ENCODE measurements around the gene SGSM1. TPM values are rescaled to one million over a fixed set of nuclear protein-coding genes. Genes with fewer than 3 reads are reported as not detected.

Gene SGSM1
- total RNA-seq, 1 experiment from 2014 or later, result 4.3 TPM

- peak; percentile 44 for DNase-seq
- H4K20me1 ChIP-seq (ENCODE audit: control insufficient read depth, insufficient read depth, insufficient read length), result no peaks in the 10 kb centered on the region
Measured at GRCh38 chr22:24937114-24937513, 131.1 kb downstream of the SGSM1 start.

More at GRCh38 chr22:24937114-24937513, 131.1 kb downstream of the SGSM1 start:
- Histone ChIP-seq H3K79me1 (ENCODE audit: insufficient read depth, low read depth, low read length, poor library complexity, severe bottlenecking) (no peaks in the 10 kb centered on the region), H2BK12ac (ENCODE audit: insufficient read length, low read depth, low read length) (no peak overlapping the region), H3K56ac (ENCODE audit: insufficient read length, low read depth, low read length) (no peak overlapping the region), H2BK20ac (ENCODE audit: low read depth, low read length, poor library complexity, severe bottlenecking) (no peak overlapping the region), H2AK5ac (ENCODE audit: insufficient read length, low read length) (no peak overlapping the region), H3K14ac (ENCODE audit: insufficient read depth, low read length) (no peak overlapping the region), H4K91ac (ENCODE audit: insufficient read length, low read depth, low read length) (no peak overlapping the region), H3K9ac (ENCODE audit: extremely low read depth, insufficient read length, low read length) (no peak overlapping the region), H3K4me2 (ENCODE audit: insufficient read depth, insufficient read length, low read length) (no peak overlapping the region), H3K9me3 (ENCODE audit: control insufficient read depth, low read depth, low read length) (no peaks in the 10 kb centered on the region), H3K4ac (ENCODE audit: low read depth, low read length) (no peak overlapping the region), H2BK15ac (ENCODE audit: low read depth, low read length) (no peak overlapping the region), H4K5ac (ENCODE audit: insufficient read length, low read depth, low read length) (no peak overlapping the region), H2BK5ac (ENCODE audit: insufficient read length, low read length) (no peak overlapping the region), H3K27me3 (ENCODE audit: insufficient read depth, low read length) (no peaks in the 10 kb centered on the region), H4K8ac (replicated peaks; ENCODE audit: insufficient read length, low read depth, low read length) (no peak overlapping the region), H2BK120ac (ENCODE audit: low read depth, low read length, poor library complexity, severe bottlenecking) (no peak overlapping the region), H3K4me1 (ENCODE audit: insufficient read depth, low read length) (no peaks in the 10 kb centered on the region), H3K79me2 (ENCODE audit: insufficient read depth, low read length) (no peaks in the 10 kb centered on the region), H2AFZ (ENCODE audit: low read length) (no peak overlapping the region), H3K18ac (ENCODE audit: insufficient read length, low read depth, low read length) (no peak overlapping the region), H3K27ac (ENCODE audit: insufficient read length, low read depth, low read length) (no peak overlapping the region), H3K23me2 (ENCODE audit: insufficient read length, low read depth, low read length, poor library complexity, severe bottlenecking) (no peaks in the 10 kb centered on the region), H3K23ac (ENCODE audit: insufficient read length, low read depth, low read length) (no peak overlapping the region), H3T11ph (ENCODE audit: low read length) (no peak overlapping the region)
- TF ChIP-seq CTCF (conservative IDR thresholded peaks at IDR 0.05), result peak; percentile 64
- Mint-ChIP-seq H3K4me3 (no peak overlapping the region), H3K36me3 (ENCODE audit: insufficient read depth in 1 of 3, low read depth in 3 of 3) (no peaks in the 10 kb centered on the region), H3K4me1 (peaks cover 11% of the 10 kb centered on the region in 2 experiments), H3K27ac (no peak overlapping the region), H3K27me3 (ENCODE audit: low read depth) (no peaks in the 10 kb centered on the region; the same call in 1 of the 2 replicates), H3K9me3 (no peaks in the 10 kb centered on the region)
- WGBS (ENCODE audit: extremely low coverage, insufficient read length, low lambda C conversion rate), result no CpG with 5 or more reads among the region's 2 CpGs
